Hair follicular keratinocyte (primary cell): ENCODE data around the gene GBP7. TPM values are rescaled to one million over a fixed set of nuclear protein-coding genes. Genes with fewer than 3 reads are reported as not detected.

ENCODE experiments used
- total RNA-seq: library from RNA; depleted of rRNA; stranded (reverse); fragments of >200 nt; gene quantifications from 2 replicates; pipeline ENCODE4 v1.2.3, GENCODE V29; 2015

Gene GBP7, protein sequence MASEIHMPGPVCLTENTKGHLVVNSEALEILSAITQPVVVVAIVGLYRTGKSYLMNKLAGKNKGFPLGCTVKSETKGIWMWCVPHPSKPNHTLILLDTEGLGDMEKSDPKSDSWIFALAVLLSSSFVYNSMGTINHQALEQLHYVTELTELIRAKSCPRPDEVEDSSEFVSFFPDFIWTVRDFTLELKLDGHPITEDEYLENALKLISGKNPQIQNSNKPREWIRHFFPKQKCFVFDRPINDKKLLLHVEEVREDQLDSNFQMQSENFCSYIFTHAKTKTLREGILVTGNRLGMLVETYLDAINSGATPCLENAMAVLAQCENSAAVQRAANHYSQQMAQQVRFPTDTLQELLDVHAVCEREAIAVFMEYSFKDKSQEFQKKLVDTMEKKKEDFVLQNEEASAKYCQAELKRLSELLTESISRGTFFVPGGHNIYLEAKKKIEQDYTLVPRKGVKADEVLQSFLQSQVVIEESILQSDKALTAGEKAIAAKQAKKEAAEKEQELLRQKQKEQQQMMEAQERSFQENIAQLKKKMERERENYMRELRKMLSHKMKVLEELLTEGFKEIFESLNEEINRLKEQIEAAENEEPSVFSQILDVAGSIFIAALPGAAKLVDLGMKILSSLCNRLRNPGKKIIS
- not detected in 2 replicates for total RNA-seq

DNA sequence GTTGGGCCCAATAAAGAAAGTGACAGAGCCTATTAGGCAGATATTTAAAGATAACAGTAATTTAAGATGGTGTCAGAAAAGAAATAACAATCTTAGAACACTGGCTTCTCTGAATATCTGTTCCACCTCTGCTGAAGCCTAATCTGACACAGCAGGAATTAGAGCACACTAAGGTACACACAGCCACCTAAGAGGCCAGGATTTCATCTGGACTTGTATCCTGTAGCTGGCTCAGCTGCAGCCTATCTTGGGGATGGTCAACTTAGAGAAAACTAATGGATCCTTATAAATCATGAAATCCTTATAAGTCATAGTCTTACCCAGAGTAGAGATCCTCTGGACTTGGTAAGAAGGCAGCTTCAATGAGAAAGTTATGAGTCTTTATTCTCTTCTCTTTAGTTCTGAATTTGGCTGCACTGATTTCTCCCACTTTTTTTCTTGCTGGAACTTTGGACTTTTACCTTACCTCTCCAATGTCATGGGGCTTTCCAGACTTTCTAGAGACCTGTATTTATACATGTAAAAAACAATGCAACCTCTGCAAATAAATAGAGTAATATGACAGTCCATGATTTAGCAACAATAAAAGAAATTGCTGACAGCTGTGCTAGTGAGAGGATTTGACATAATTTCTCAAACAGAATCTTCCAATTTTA lies at the start of gene GBP7:
Gene GBP7 (minus strand): TSS at position 403 of the 656 bp plus-strand sequence. CDS start 4,068 bp downstream, outside the sequence.

DNA sequence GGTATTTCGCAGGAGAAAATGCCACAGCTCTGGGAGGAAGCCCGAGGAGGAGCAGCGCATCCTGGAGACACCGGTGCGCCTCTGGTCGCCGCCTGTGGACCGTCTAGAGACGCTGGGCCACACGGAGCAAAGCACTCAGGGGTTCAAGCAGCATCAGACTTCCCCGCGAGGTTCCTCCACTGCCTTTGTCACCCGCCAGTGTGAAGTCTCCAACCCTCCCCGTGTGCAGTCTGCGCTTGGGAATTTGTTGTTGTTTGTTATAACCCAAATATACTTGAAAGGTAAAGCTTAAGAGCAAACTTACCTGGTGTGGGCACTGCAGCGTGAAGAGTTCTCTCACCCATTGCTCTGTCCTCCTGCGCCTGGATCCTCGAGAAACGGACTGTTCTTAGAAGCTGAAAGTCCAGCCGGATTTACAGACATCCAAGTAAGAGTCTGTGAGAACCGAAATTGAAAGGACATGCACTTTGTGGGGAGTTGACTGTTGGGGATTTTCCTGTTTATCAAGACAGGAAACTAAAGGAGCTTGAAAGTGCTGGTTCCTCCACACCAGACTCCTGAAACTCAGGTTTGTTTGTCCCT lies 22.8 kb upstream of the GBP7 start, which contains the start of gene GBP4:
Gene GBP4 (minus strand): TSS at position 452 of the 582 bp plus-strand sequence. CDS start 108 bp downstream, at position 344.

DNA sequence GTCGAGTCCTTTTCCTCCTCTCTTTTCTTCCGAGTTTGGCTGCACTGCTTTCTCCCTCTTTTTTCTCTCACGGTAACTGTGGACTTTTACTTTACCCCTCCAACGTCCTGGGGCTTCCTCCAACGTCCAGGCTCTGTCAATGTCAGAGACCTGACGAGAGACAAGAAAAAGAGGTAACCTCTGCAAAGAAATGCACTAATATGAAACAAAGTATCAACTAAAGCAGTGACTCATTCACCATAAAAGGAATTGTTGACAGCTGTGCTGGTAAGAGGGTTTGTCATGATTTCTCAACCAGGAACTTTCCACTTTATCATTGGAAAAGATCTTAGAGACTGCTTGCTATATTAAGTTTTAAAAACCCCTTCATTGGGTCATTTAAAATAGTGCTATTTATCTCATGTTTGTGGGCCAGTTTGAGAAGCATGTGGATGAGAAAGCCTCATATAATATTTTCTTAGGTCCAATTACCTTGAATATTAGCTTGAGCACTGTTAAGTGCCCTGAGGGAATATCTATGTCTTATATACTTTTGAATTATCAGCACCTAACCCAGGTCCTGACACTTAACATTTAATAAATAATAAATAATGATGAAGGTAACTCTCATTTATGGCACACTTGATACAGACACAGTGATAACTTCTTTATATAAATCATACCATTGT lies 49.8 kb downstream of the GBP7 start, which contains the start of gene GBP2:
Gene GBP2 (minus strand): TSS at position 202 of the 668 bp plus-strand sequence. CDS start 4,148 bp downstream, outside the sequence.

Other genes with a start within 250 kb of the GBP7 start
- gene KYAT3, start 183.4 kb downstream of the GBP7 start, total RNA-seq: 33.3 and 38.1 TPM in 2 replicates
- 8.8 and 11.8 TPM in 2 replicates for gene RBMXL1, start 183.4 kb downstream of the GBP7 start, total RNA-seq
- gene GBP3, start 153.1 kb downstream of the GBP7 start, total RNA-seq: 7.3 and 10.5 TPM in 2 replicates
- 3.1 and 7.7 TPM in 2 replicates for gene GBP1, start 110.8 kb downstream of the GBP7 start, total RNA-seq
- 0.31 and 0.53 TPM in 2 replicates for gene GBP2, start 49.9 kb downstream of the GBP7 start, total RNA-seq
- gene GBP4, start 22.9 kb upstream of the GBP7 start, total RNA-seq: under 0.01 and 0.04 TPM in 2 replicates
- gene GBP5, start 96.9 kb upstream of the GBP7 start, total RNA-seq: 0.11 TPM in 1 of 2 replicates, not detected in the other
- 0.61 and 1.3 TPM in 2 replicates for gene GBP6, start 188.1 kb upstream of the GBP7 start, total RNA-seq